IMR-90 (cell line): ENCODE data around the gene RGL4. TPM values are rescaled to one million over a fixed set of nuclear protein-coding genes. Genes with fewer than 3 reads are reported as not detected.
"Not testable (repeated sequence)": the region's sequence is repeated elsewhere in the genome, so short reads cannot be mapped to it uniquely, and the experiment has no call there.

Experiments used
- ATAC-seq: fragments of 200-7000 bp; cut with Tn5 transposase; 2 replicates; pipeline ENCODE4 v1.9.1; 2020; ENCODE audit warnings: low read depth, mild to moderate bottlenecking, moderate library complexity
- BruUV-seq: library from RNA; stranded (reverse); fragments of 400-500 nt; replicated peaks from 2 replicates; lab custom pipeline; 2021; lab: Mats Ljungman, UMichigan
- CTCF ChIA-PET: fragments of 300-600 bp; formaldehyde crosslinking; extraction: SDS; loops from one replicate; lab custom pipeline; 2021; ENCODE audit warnings: antibody characterized with exemption; lab: Yijun Ruan, JAX
- POLR2A ChIA-PET: fragments of 300-600 bp; sonication (Branson Sonifier 250); formaldehyde crosslinking; loops from one replicate; lab custom pipeline; 2022; ENCODE audit warnings: antibody characterized with exemption; ENCODE audit not compliant: unreplicated experiment; lab: Charles Lee
- DNase-seq: peaks from one replicate; pipeline ENCODE4 v3.0.0; 2013
- H2AFZ ChIP-seq: replicated peaks from 2 replicates; pipeline ENCODE3; 2013; ENCODE audit warnings: low read length, mild to moderate bottlenecking; ENCODE audit not compliant: poor library complexity
- H2AK5ac ChIP-seq: 2 replicates; pipeline ENCODE4 v1.6.1; 2013; ENCODE audit warnings: low read depth, low read length, inconsistent platforms
- H2AK9ac ChIP-seq: replicated peaks from 2 replicates; pipeline ENCODE3; 2013; ENCODE audit warnings: mild to moderate bottlenecking, low read depth, low read length, moderate library complexity; ENCODE audit not compliant: poor library complexity
- H2BK120ac ChIP-seq: 2 replicates; pipeline ENCODE4 v1.6.1; 2013; ENCODE audit warnings: low read depth, low read length, inconsistent platforms
- H2BK15ac ChIP-seq: 3 replicates; pipeline ENCODE4 v1.6.1; 2013; ENCODE audit warnings: low read depth, low read length, inconsistent platforms
- H2BK20ac ChIP-seq: 2 replicates; pipeline ENCODE4 v1.6.1; 2013; ENCODE audit warnings: low read depth, mild to moderate bottlenecking, inconsistent platforms, low read length, moderate library complexity
- H2BK5ac ChIP-seq: 2 replicates; pipeline ENCODE4 v1.6.1; 2013; ENCODE audit warnings: mild to moderate bottlenecking, low read depth, low read length, inconsistent platforms; ENCODE audit not compliant: poor library complexity, severe bottlenecking
- H3K14ac ChIP-seq: replicated peaks from 2 replicates; pipeline ENCODE4 v1.6.1; 2013; ENCODE audit warnings: low read depth, low read length, inconsistent platforms
- H3K18ac ChIP-seq: 2 replicates; pipeline ENCODE4 v1.6.1; 2013; ENCODE audit warnings: low read depth, low read length, control low read depth
- H3K23ac ChIP-seq: 2 replicates; pipeline ENCODE4 v1.6.1; 2013; ENCODE audit warnings: low read depth, low read length, inconsistent platforms
- H3K27ac ChIP-seq: 2 replicates; pipeline ENCODE4 v1.5.1; 2013; ENCODE audit warnings: mild to moderate bottlenecking, control low read depth, low read length; ENCODE audit not compliant: insufficient read depth
- H3K27me3 ChIP-seq: 2 replicates; pipeline ENCODE4 v1.6.1; 2013; ENCODE audit warnings: low read length; ENCODE audit not compliant: control insufficient read depth, insufficient read depth
- H3K36me3 ChIP-seq: 2 replicates; pipeline ENCODE4 v1.6.1; 2013; ENCODE audit warnings: low read length, mixed read lengths; ENCODE audit not compliant: control insufficient read depth, insufficient read depth
- H3K4ac ChIP-seq: 2 replicates; pipeline ENCODE4 v1.6.1; 2013; ENCODE audit warnings: low read depth, low read length, inconsistent platforms
- H3K4me1 ChIP-seq: 2 replicates; pipeline ENCODE4 v1.6.1; 2013; ENCODE audit warnings: low read length, mixed read lengths; ENCODE audit not compliant: control insufficient read depth, insufficient read depth
- H3K4me2 ChIP-seq: 2 replicates; pipeline ENCODE4 v1.6.1; 2013; ENCODE audit warnings: low read depth, mild to moderate bottlenecking, control low read depth, low read length, moderate library complexity
- H3K4me3 ChIP-seq: 2 replicates; pipeline ENCODE4 v1.5.1; 2013; ENCODE audit warnings: low read depth, mild to moderate bottlenecking, control low read depth, low read length, moderate library complexity; ENCODE audit not compliant: insufficient read depth
- H3K56ac ChIP-seq: 2 replicates; pipeline ENCODE4 v1.6.1; 2013; ENCODE audit warnings: low read length, inconsistent platforms; ENCODE audit not compliant: insufficient read depth; ENCODE audit errors: extremely low read depth
- H3K79me1 ChIP-seq, 2 experiments: 2 replicates each; pipeline ENCODE4 v1.6.1; 2013; ENCODE audit warnings: low read length in 2 of 2, inconsistent platforms in 1 of 2, low read depth in 1 of 2
- H3K9ac ChIP-seq: 2 replicates; pipeline ENCODE4 v1.6.1; 2013; ENCODE audit warnings: low read depth, low read length, control low read depth
- H3K9me1 ChIP-seq: 2 replicates; pipeline ENCODE4 v1.6.1; 2013; ENCODE audit warnings: low read length, inconsistent platforms; ENCODE audit not compliant: insufficient read depth
- H3K9me3 ChIP-seq: 2 replicates; pipeline ENCODE4 v1.6.1; 2013; ENCODE audit warnings: low read length; ENCODE audit not compliant: control insufficient read depth, insufficient read depth
- H4K20me1 ChIP-seq: 2 replicates; pipeline ENCODE4 v1.6.1; 2013; ENCODE audit warnings: low read length, inconsistent platforms; ENCODE audit not compliant: insufficient read depth
- H4K5ac ChIP-seq: 2 replicates; pipeline ENCODE4 v1.6.1; 2013; ENCODE audit warnings: mild to moderate bottlenecking, low read depth, low read length, control low read depth
- H4K8ac ChIP-seq, 2 experiments: 2 replicates each; pipeline ENCODE4 v1.6.1; 2013; ENCODE audit warnings: low read depth in 2 of 2, low read length in 2 of 2, control low read depth in 1 of 2, inconsistent platforms in 1 of 2
- H4K91ac ChIP-seq: 2 replicates; pipeline ENCODE4 v1.6.1; 2013; ENCODE audit warnings: low read depth, low read length, inconsistent platforms; ENCODE audit not compliant: insufficient read depth
- WGBS, 2 experiments: methylation state at CpG; one replicate each; pipeline versions ENCODE4 v1.1.5 to v1.1.7; 2013; ENCODE audit warnings: missing lambda C conversion rate in 2 of 2; ENCODE audit not compliant: insufficient read length in 1 of 2; ENCODE audit errors: extremely low coverage in 2 of 2; 5-methylcytosine and 5-hydroxymethylcytosine counted together
- dilution Hi-C: fragments of 300-500 bp; cut with HindIII; formaldehyde crosslinking; loops from one replicate; pipeline ENCODE4 v1.14.3; 2018; ENCODE audit warnings: low sequenced_read_pairs; ENCODE audit not compliant: unreplicated experiment
- in situ Hi-C: fragments of 300-500 bp; cut with MboI; formaldehyde crosslinking; loops from 3 replicates; pipeline ENCODE4 v1.14.3; 2019; ENCODE audit warnings: low sequenced_read_pairs, inconsistent platforms, mixed read lengths
- intact Hi-C: fragments of 100-400 bp; cut with micrococcal nuclease; formaldehyde crosslinking; loops from 2 replicates; pipeline ENCODE4 v1.10.0; 2022
- polyA plus RNA-seq, 3 experiments: library from polyadenylated mRNA; depleted of rRNA; stranded (reverse); fragments of >200 nt; gene quantifications; 2 replicates each; pipeline ENCODE4 v1.2.3, GENCODE V29; 2012; ENCODE audit warnings: low replicate concordance in 1 of 3
- total RNA-seq: library from RNA; depleted of rRNA; stranded (reverse); fragments of >200 nt; gene quantifications from 2 replicates; pipeline ENCODE4 v1.2.3, GENCODE V29; 2012

Gene RGL4
- total and polyA plus RNA-seq, 2 of the 4 experiments (the other 2 are of a cell fraction) = not detected

DNA sequence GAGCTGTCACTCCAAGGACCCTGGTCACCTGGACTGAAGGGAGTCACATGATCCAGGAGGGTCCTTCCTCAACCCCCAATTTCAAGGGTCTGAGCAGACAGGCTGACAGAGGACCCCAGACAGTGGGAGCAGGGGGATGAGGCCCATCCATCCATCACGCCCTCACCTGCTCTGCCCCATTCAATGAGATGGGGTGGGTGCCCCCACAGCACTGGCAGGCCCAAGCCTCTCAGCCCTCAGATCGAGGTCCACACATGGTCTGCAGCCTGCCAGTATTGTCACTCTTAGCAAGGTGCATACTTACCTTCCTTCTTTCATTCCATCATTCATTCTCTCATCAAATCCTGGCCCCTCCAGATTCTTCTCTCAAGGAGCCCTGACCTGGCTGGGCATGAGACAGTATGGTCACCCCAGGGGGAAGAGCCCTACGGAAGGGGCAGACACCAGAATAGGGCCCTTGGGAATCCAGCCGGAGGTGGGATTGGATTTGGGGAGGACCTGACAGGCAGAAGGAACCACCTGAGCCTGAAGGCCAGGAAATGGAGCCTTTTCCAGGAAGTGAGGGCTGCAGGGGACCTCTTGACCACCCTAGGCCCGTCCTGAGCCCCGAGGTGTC, 15.8 kb upstream of the RGL4 start:
- H2AK9ac ChIP-seq, H4K20me1 ChIP-seq, H4K91ac ChIP-seq, H4K5ac ChIP-seq, H2BK20ac ChIP-seq, H3K18ac ChIP-seq, H3K36me3 ChIP-seq, H2BK120ac ChIP-seq, DNase-seq, H3K4me1 ChIP-seq, H2BK15ac ChIP-seq, CTCF ChIA-PET, H4K8ac ChIP-seq, H3K4me2 ChIP-seq, H3K9me1 ChIP-seq, intact Hi-C loops, H3K27me3 ChIP-seq, H3K4me3 ChIP-seq, H2AK5ac ChIP-seq, H3K9me3 ChIP-seq, BruUV-seq, H3K79me1 ChIP-seq, H3K27ac ChIP-seq, H2AFZ ChIP-seq, H3K56ac ChIP-seq, H3K14ac ChIP-seq, in situ Hi-C loops, dilution Hi-C loops, H2BK5ac ChIP-seq, POLR2A ChIA-PET, H3K23ac ChIP-seq, H3K9ac ChIP-seq, ATAC-seq, H3K4ac ChIP-seq: not testable (repeated sequence)
- WGBS, 2 experiments = 88% methylated on average over 3 of the region's 6 CpGs; no CpG with 5 or more reads in 1 of the 2 experiments
